Astrocyte (in vitro differentiated cells and primary cell): ENCODE data around the gene ACSL6. TPM values are rescaled to one million over a fixed set of nuclear protein-coding genes. Genes with fewer than 3 reads are reported as not detected.
"Not testable (repeated sequence)": the region's sequence is repeated elsewhere in the genome, so short reads cannot be mapped to it uniquely, and the experiment has no call there.

Experiments
- DNase-seq: peaks from one replicate; pipeline ENCODE4 v3.0.0-alpha.2; 2010; ENCODE audit warnings: low read depth
- FAIRE-seq: peaks from 2 replicates; lab custom pipeline; 2011; peaks lifted over from hg19 to GRCh38; lab: Jason Lieb, UNC
- H2AFZ ChIP-seq: 2 replicates; pipeline ENCODE4 v1.6.0; 2012; ENCODE audit warnings: low read depth, low read length, inconsistent platforms
- H3K27ac ChIP-seq: 2 replicates; pipeline ENCODE4 v1.5.1; 2011; ENCODE audit warnings: low read depth, low read length, inconsistent platforms
- H3K27me3 ChIP-seq: 2 replicates; pipeline ENCODE4 v1.6.0; 2011; ENCODE audit warnings: low read length, inconsistent platforms; ENCODE audit not compliant: insufficient read depth
- H3K36me3 ChIP-seq: 2 replicates; pipeline ENCODE4 v1.5.1; 2011; ENCODE audit warnings: low read length, inconsistent platforms; ENCODE audit not compliant: insufficient read depth
- H3K4me1 ChIP-seq: 2 replicates; pipeline ENCODE4 v1.5.1; 2011; ENCODE audit warnings: low read length, inconsistent platforms; ENCODE audit not compliant: insufficient read depth
- H3K4me2 ChIP-seq: 2 replicates; pipeline ENCODE4 v1.6.0; 2012; ENCODE audit warnings: low read length, inconsistent platforms
- H3K4me3 ChIP-seq: 2 replicates; pipeline ENCODE4 v1.5.1; 2011; ENCODE audit warnings: low read depth, mild to moderate bottlenecking, low read length, inconsistent platforms; ENCODE audit not compliant: insufficient read depth
- H3K79me2 ChIP-seq: 2 replicates; pipeline ENCODE4 v1.6.0; 2012; ENCODE audit warnings: mild to moderate bottlenecking, low read length, inconsistent platforms; ENCODE audit not compliant: insufficient read depth
- H3K9ac ChIP-seq: 2 replicates; pipeline ENCODE4 v1.6.0; 2012; ENCODE audit warnings: mild to moderate bottlenecking, low read length, inconsistent platforms
- H3K9me3 ChIP-seq: 2 replicates; pipeline ENCODE4 v1.5.1; 2012; ENCODE audit warnings: low read depth, mild to moderate bottlenecking, low read length, inconsistent platforms; ENCODE audit not compliant: insufficient read depth
- H4K20me1 ChIP-seq: 2 replicates; pipeline ENCODE4 v1.6.0; 2012; ENCODE audit warnings: low read length, inconsistent platforms; ENCODE audit not compliant: insufficient read depth
- H3K27ac Mint-ChIP-seq: one replicate; pipeline ENCODE4 v1.8.0; 2021; ENCODE audit warnings: mild to moderate bottlenecking, mixed read lengths; ENCODE audit not compliant: unreplicated experiment
- H3K27me3 Mint-ChIP-seq: one replicate; pipeline ENCODE4 v1.8.0; 2021; ENCODE audit warnings: low read depth, mixed read lengths; ENCODE audit not compliant: unreplicated experiment
- H3K36me3 Mint-ChIP-seq: one replicate; pipeline ENCODE4 v1.8.0; 2021; ENCODE audit warnings: low read depth, mixed read lengths; ENCODE audit not compliant: unreplicated experiment
- H3K4me1 Mint-ChIP-seq: one replicate; pipeline ENCODE4 v1.8.0; 2021; ENCODE audit warnings: low read depth, mixed read lengths; ENCODE audit not compliant: unreplicated experiment
- H3K4me3 Mint-ChIP-seq: one replicate; pipeline ENCODE4 v1.8.0; 2021; ENCODE audit warnings: mild to moderate bottlenecking, moderate library complexity, mixed read lengths; ENCODE audit not compliant: unreplicated experiment
- H3K9me3 Mint-ChIP-seq: one replicate; pipeline ENCODE4 v1.8.0; 2021; ENCODE audit warnings: mild to moderate bottlenecking, mixed read lengths; ENCODE audit not compliant: unreplicated experiment
- EZH2 ChIP-seq: IDR thresholded peaks from 2 replicates; pipeline ENCODE4 v1.6.1; 2012; ENCODE audit warnings: mild to moderate bottlenecking, low read length, inconsistent platforms; ENCODE audit not compliant: insufficient read depth
- total RNA-seq: library from RNA; stranded (reverse); gene quantifications from 2 replicates; pipeline ENCODE4 v1.2.1, GENCODE V29; 2021
- TF ChIP-seq, protein P1 (sequence below): IDR thresholded peaks from 2 replicates; pipeline ENCODE4 v1.5.1; 2011; ENCODE audit warnings: low read depth, mild to moderate bottlenecking, inconsistent platforms, low read length, moderate library complexity; ENCODE audit not compliant: insufficient read depth

ACSL6 gene
- total RNA-seq, 1 donor from 2014 or later = 0.07 TPM

DNA sequence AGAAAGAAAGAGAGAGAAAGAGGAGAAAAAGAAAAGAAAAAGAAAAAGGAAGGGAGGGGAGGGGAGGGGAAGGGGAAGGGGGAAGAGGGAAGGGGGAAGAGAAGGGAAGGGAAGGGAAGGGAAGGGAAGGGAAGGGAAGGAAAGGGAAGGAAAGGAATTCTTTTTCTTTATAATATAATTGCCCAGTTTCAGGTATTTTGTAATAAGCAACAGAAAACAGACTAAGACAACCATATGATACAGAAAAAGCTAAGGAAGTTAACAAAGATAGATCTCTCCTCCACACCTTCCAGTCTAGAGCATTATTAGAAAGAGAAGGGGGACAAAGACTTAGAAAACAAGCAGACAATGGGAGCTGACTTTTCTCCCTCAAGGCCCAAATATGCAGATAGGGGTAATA lies 97.0 kb downstream of the ACSL6 start:
- Histone ChIP-seq H3K4me1 (no peaks in the 10 kb centered on the region), H3K27ac (no peak overlapping the region), H3K4me2 (no peak overlapping the region), H3K9me3 (no peaks in the 10 kb centered on the region), H3K36me3 (no peaks in the 10 kb centered on the region), H4K20me1 (no peaks in the 10 kb centered on the region), H3K9ac (no peak overlapping the region), H3K4me3 (no peak overlapping the region), H3K79me2 (no peaks in the 10 kb centered on the region), H2AFZ (no peak overlapping the region), H3K27me3 (no peaks in the 10 kb centered on the region)
- DNase-seq (no peak), FAIRE-seq (no peak)
- TF ChIP-seq, protein P1, sequence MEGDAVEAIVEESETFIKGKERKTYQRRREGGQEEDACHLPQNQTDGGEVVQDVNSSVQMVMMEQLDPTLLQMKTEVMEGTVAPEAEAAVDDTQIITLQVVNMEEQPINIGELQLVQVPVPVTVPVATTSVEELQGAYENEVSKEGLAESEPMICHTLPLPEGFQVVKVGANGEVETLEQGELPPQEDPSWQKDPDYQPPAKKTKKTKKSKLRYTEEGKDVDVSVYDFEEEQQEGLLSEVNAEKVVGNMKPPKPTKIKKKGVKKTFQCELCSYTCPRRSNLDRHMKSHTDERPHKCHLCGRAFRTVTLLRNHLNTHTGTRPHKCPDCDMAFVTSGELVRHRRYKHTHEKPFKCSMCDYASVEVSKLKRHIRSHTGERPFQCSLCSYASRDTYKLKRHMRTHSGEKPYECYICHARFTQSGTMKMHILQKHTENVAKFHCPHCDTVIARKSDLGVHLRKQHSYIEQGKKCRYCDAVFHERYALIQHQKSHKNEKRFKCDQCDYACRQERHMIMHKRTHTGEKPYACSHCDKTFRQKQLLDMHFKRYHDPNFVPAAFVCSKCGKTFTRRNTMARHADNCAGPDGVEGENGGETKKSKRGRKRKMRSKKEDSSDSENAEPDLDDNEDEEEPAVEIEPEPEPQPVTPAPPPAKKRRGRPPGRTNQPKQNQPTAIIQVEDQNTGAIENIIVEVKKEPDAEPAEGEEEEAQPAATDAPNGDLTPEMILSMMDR = no peak
- TF ChIP-seq EZH2 = no peak
- Mint-ChIP-seq H3K4me3 (no peak overlapping the region), H3K9me3 (no peaks in the 10 kb centered on the region), H3K27ac (no peak overlapping the region), H3K27me3 (peaks cover 2% of the 10 kb centered on the region), H3K36me3 (no peaks in the 10 kb centered on the region), H3K4me1 (no peaks in the 10 kb centered on the region)

DNA sequence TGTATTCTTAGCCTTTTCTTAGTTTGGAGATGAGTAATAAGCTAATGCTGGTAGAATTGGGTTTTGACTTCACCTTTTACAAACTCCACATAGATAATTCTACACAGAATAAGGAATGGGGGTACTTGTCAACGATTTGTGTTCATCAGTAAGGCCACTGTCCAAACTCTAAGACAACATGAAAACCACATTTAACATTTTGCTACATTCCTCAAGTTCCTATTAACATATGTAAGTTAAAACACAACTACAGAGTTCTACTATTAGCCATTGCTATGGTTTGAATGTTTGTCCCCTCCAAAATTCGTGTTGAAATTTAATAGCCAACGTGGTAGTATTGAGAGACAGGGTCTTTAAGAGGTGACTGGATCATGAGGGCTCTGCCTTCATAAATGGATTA lies 97.9 kb downstream of the ACSL6 start:
- no peak overlapping the region for H3K27ac Mint-ChIP-seq
- Histone ChIP-seq H3K27me3 (no peaks in the 10 kb centered on the region), H3K27ac (no peak overlapping the region), H3K4me2 (no peak overlapping the region), H4K20me1 (no peaks in the 10 kb centered on the region), H3K4me3 (no peak overlapping the region), H2AFZ (no peak overlapping the region), H3K36me3 (no peaks in the 10 kb centered on the region), H3K9me3 (no peaks in the 10 kb centered on the region), H3K4me1 (no peaks in the 10 kb centered on the region), H3K9ac (no peak overlapping the region), H3K79me2 (no peaks in the 10 kb centered on the region)
- no peak overlapping the region for H3K4me3 Mint-ChIP-seq
- TF ChIP-seq, protein P1 = no peak
- DNase-seq = no peak
- H3K9me3 Mint-ChIP-seq = no peaks in the 10 kb centered on the region
- H3K4me1 Mint-ChIP-seq = no peaks in the 10 kb centered on the region
- peaks cover 2% of the 10 kb centered on the region for H3K27me3 Mint-ChIP-seq
- no peaks in the 10 kb centered on the region for H3K36me3 Mint-ChIP-seq
- FAIRE-seq = no peak

DNA sequence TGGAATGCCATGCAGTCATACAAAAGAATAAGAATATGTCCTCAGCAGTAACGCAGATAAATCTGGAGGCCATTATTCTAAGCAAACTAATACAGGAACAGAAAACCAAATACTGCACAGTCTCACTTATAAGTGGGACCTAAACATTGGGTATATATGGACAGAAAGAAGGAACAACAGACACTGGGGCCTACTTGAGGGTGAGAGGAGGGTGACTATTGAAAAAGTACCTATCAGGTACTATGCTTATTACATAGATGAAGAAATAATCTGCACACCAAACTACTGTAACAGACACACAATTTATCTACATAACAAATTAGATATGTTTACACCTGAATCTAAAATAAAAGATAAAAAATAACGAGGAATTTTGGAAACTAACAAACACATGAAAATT lies 104.8 kb downstream of the ACSL6 start:
- FAIRE-seq (no peak), DNase-seq (no peak)
- Histone ChIP-seq H3K9ac (no peak overlapping the region), H3K4me3 (no peak overlapping the region), H3K27me3 (no peaks in the 10 kb centered on the region), H3K4me1 (no peaks in the 10 kb centered on the region), H3K36me3 (no peaks in the 10 kb centered on the region), H3K9me3 (no peaks in the 10 kb centered on the region), H3K79me2 (no peaks in the 10 kb centered on the region), H4K20me1 (no peaks in the 10 kb centered on the region), H3K27ac (no peak overlapping the region), H2AFZ (no peak overlapping the region), H3K4me2 (no peak overlapping the region)
- H3K9me3 Mint-ChIP-seq = peaks cover 10% of the 10 kb centered on the region
- no peaks in the 10 kb centered on the region for H3K4me1 Mint-ChIP-seq
- no peak overlapping the region for H3K4me3 Mint-ChIP-seq
- H3K27ac Mint-ChIP-seq = no peak overlapping the region
- no peaks in the 10 kb centered on the region for H3K36me3 Mint-ChIP-seq
- TF ChIP-seq, protein P1 = no peak
- no peak for TF ChIP-seq EZH2
- H3K27me3 Mint-ChIP-seq = no peaks in the 10 kb centered on the region

DNA sequence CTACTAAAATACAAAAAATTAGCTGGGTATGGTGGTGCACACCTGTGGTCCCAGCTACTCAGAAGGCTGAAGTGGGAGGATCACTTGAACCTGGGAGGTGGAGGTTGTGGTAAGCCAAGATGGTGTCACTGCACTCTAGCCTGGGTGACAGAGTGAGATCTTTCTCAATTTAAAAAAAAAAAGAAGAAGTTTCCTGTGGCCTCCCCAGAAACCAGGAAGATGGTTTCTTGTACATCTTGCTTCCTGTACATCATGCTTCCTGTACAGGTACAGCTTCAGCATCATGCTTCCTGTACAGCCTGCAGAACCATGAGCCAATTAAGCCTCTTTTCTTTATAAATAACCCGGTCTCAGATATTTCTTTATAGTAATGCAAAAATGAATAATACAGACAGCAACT lies 109.2 kb downstream of the ACSL6 start:
- not testable (repeated sequence) for H3K36me3 ChIP-seq, H2AFZ ChIP-seq, H4K20me1 ChIP-seq, H3K36me3 Mint-ChIP-seq, H3K4me2 ChIP-seq, H3K9me3 ChIP-seq, H3K4me3 ChIP-seq, H3K27me3 ChIP-seq, H3K27me3 Mint-ChIP-seq, DNase-seq, H3K4me1 ChIP-seq, H3K4me3 Mint-ChIP-seq, H3K4me1 Mint-ChIP-seq, H3K27ac ChIP-seq, FAIRE-seq, H3K79me2 ChIP-seq, H3K9ac ChIP-seq, H3K27ac Mint-ChIP-seq
- H3K9me3 Mint-ChIP-seq = peaks cover 18% of the 10 kb centered on the region
